ENCODE data around the gene SLC6A4. TPM values are rescaled to one million over a fixed set of nuclear protein-coding genes. Genes with fewer than 3 reads are reported as not detected.

SLC6A4 gene
- total RNA-seq (2014; rRNA removed; shearing (Covaris generic)) = not detected in 2 replicates
- polyA plus RNA-seq (2015; cell fraction: cytosol; rRNA removed) = not detected in 2 replicates
- polyA plus RNA-seq (2015; cell fraction: nucleus; rRNA removed) = 0.68 TPM in 1 of 2 replicates, not detected in the other

DNA sequence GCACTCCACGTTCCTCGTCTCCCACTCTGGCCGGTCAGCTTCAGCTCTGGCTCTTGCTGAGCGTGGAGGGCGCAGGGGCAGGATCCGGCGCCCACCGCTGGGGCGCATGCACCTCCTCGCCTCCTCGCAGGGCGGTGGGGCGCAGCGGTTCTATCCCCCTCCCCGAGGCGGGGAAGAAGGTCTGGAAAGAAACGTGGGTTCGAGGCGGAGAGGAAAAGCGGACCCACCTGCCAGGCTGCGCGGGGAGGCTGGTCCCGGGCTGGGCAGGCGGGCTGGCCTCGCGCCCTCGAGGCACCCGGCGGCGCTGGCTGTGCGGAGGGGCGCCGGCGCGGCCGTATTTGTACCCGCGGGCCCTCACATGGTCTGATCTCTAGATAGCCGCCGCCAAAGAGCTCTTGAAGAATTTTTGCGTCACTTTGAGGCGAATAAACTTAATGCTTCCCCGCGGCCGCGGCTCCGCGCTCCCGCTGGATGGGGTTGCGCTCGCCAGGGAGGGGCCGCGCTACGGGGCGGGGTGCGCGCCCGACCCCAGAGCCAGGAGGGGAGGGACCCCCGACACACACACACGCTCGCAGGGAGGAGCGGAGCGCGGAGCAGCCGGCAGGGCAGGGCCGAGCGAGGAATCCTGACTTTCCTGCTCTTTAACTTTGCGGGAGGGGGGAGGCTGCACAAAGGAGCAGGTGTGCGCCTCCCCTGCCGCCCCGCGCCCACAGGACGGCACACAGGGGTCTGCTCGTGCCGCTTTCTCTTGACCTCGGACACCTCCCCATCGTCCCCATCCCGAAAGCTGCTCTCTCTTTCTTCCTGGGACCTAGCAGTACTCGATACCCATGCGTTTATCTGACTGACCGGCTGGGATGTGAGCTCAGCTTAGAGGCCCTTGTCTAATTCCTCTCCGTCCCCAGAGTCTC is at the start of gene SLC6A4:
Gene SLC6A4, minus strand, starts transcription at position 312 of the 911 bp plus-strand sequence. CDS start 13,739 bp downstream, outside the sequence.
- DNase-seq (ENCODE audit: low read depth) = no peak

DNA sequence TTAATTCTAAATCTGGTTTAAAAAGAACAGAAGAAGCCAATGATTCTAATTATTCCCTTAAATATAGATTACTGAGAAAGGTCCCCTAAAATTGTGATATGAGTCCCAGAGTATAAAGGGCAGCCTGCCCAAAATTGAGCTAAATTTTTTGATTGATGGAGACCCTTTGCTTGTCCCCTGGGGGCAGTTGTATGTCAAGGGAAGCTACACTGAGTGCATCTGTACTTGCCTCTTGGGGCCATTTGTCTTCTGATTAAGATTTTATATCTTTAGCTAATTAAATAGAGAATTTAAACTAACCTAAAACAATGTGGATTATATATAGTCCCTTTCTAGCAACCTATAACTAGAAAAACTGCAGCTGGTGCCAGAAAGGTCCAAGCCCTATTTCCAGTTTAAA is 43.7 kb upstream of the SLC6A4 start:
- no peak for DNase-seq (ENCODE audit: low read depth)

- no peak for DNase-seq (ENCODE audit: low read depth)
Measured at GRCh38 chr17:30278032-30278431, 42.5 kb upstream of the SLC6A4 start.

DNA sequence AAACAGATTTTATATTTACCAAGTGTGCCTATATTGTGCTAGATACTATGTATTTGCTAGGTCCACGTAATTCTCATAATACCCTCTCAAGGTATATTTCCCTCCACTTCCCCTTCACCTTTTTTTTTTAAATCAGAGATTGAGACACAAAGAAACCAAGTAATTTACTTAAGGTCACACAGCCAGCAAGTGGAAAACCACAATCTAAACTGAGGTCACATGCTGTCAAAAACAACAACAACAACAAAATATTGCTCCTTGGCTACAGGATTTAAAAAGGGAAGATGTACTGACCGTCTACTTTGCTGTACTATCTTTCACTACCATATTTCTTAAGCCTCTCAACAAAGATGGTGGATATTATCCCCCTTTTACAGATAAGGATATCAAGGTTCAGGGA is 40.4 kb upstream of the SLC6A4 start:
- no peak for DNase-seq (ENCODE audit: low read depth)

GRCh38 chr17:30274887-30275286 is 39.4 kb upstream of the SLC6A4 start:
- DNase-seq (ENCODE audit: low read depth) = peak; percentile 11

DNA sequence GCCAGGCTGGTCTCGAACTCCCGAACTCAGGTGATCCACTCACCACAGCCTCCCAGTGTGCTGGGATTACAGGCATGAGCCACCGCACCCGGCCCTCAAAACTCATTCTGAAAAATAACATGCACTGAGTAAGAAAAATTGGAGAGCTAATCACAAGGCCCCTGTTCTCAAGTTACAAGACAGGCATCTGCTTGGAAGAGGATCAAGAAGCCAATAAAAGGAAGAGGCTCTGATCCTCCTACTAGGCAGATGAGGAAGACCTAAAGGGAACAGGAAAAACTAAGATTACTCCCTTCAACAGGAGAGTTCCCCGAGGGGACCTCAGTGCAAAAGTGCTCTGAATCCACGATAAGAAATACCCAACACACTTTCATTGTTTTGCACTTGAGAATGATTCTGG is 37.9 kb upstream of the SLC6A4 start:
- no peak for DNase-seq (ENCODE audit: low read depth)

DNA sequence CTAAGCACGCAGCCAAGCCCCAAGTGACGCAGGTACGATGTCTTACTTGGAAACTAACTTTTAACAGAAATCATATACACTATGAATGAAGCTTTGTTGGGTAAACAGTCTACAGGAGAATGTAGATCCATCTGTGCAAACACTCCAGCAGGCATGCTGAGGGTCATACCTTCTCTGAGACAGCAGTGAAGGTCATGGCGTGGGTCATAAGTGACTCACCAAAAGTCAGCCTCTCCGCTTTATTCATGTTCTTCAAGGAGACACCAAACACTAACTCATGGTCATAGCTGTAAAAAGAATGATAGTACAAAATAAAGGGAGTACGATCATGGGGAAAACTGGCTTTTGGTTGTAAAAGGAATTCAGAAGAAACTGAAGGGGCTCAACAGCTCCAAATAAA is 35.6 kb upstream of the SLC6A4 start:
- DNase-seq (ENCODE audit: low read depth) = peak; percentile 50

GRCh38 chr17:30267625-30268024 is 32.1 kb upstream of the SLC6A4 start:
- DNase-seq (ENCODE audit: low read depth) = no peak

DNA sequence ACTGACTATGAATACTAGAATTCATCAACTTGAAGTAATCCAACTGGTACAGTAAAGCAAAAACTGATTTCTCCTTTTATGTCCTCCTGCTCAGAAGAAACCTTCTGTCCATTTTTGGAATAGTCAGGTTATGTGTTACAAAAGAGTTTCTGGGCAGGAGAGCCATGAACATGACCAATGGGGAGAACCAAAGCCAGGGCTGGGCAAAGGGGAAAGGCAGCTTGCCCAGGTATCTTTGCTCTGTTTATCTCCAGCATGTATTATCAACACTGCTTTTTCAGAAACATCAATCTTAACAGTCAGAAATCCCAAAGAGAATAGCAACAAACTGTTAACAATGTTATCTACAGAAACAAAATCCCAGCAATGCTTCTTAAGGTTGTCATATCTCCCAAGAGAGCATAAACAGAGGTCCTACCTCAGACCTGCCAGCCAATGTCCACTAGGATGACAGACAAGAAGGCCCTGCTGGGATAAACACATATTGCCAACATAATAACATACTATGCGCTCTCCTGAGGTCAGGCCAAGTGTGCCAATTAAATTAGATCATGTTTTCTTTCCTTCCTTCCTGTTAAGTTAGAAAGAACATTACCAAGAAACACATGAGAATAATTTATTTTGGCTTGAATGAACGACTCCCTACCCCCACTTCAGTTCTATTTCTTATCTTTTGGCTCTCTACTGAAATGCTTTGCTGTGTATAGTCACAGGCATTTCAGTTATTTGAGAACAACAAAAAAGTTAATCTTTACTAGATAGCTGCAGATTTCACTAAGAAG is 28.2 kb upstream of the SLC6A4 start:
- DNase-seq (ENCODE audit: low read depth) = no peak

- no peak for DNase-seq (ENCODE audit: low read depth)
Measured at GRCh38 chr17:30256756-30257506, 21.4 kb upstream of the SLC6A4 start.

DNA sequence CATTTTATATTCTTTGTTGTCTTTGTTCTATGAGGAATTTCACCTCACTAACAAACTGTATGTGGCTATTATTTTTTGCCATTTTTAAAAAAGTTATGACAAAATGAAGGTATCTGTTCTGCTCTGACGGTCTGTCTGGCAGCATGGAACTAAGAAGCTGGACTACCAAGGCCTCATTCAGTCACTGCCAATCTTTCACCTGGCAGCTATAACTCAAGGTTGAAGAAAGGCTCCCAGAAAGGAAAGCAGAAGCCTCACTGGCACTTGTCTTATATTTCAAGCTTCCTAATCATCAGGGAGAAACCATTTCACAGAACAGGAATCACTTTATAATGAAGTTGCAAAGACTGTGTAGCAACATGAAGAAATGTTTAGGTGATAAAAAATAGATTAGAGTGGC is 18.7 kb upstream of the SLC6A4 start:
- no peak for DNase-seq (ENCODE audit: low read depth)

DNA sequence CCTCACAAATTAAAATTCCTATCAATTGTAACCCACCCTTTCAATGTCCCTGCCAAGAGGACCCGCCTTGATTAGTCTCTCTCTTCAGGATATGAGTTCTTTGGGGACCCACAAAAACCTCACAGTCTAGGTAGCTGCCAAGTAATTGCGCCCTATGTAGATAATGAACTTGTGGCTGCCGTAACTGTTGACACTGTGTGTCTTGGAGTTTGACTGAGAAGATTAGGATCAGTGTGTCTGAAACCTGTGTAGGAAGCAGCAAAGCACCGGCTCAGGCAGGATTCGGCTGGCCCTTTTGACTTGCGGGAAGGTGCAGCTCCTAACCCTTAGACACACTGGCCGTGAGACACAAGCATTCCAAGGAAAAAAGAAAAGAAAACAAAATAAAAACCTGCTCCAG is 17.8 kb upstream of the SLC6A4 start:
- DNase-seq (ENCODE audit: low read depth) = no peak

- no peak for DNase-seq (ENCODE audit: low read depth)
Measured at GRCh38 chr17:30251931-30252330, 16.4 kb upstream of the SLC6A4 start.

GRCh38 chr17:30249460-30249859 is 14.0 kb upstream of the SLC6A4 start:
- DNase-seq (ENCODE audit: low read depth) = no peak

DNA sequence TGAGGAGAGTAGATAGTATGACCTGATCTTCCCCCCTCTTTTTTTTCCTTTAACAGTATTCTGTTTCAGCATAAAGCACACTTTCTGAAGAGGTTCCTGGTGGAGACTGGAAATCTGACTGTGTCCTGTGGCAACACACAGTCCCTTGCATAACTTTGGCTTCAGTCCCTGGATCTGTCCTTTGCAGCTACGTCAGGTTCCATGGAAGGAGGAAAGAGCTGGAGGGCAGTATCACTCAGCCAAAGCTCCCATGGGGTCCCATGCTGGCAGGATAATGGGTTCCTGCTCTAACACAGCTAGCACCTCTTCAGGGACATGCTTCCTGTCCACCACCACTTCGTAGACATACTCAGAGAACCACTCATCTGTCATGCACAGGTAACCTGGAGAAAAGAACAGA is 13.3 kb upstream of the SLC6A4 start:
- no peak for DNase-seq (ENCODE audit: low read depth)

- no peak for DNase-seq (ENCODE audit: low read depth)
Measured at GRCh38 chr17:30246460-30246859, 11.0 kb upstream of the SLC6A4 start.

DNA sequence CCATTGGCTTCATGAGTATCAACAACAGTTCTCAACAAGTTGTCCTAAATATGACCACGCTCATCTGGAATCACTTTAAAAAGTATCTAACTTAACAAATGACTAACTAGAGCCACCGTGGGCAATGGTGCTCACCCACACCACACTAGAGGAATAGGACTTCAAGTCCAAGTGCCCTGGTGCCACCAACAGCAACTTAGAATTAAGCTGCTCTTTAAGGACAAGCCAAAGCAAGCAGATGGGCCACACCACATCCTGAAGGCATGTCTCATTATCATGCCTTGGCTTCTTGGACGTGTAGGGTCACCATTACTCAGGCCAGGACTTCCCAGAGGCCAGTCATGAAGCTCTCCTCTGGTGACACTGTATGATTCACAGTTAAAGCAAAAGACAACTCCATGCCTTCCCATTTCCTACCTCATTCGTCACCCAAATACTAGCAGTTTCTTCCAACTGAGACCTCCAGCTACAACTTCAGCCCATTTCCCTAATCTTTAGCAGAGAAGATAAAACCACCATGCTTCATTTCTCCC is 9.4 kb upstream of the SLC6A4 start:
- peak; percentile 87 for DNase-seq (ENCODE audit: low read depth)

GRCh38 chr17:30243568-30243967 is 8.1 kb upstream of the SLC6A4 start:
- no peak for DNase-seq (ENCODE audit: low read depth)

- DNase-seq (ENCODE audit: low read depth) = no peak
Measured at GRCh38 chr17:30243002-30243401, 7.5 kb upstream of the SLC6A4 start.

- DNase-seq (ENCODE audit: low read depth) = no peak
Measured at GRCh38 chr17:30241051-30241450, 5.6 kb upstream of the SLC6A4 start.

DNA sequence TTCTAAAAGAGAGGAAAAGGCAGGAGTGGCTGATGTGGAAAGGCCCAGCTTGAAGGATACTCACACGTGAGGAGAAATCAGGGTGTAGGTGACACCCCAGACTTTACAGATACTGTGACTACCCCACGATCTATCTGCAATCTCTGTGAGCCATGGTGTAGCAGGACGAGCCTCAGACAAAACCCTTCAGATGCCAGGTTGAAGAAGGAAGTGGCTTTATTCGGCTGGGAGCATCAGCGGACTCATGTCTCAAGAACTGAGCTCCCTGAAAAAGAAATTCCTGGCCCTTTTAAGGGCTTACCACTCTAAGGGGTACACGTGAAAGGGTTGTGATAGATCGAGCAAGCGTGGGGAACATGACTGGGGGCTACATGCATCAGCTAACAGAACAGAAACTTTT is 4.7 kb upstream of the SLC6A4 start:
- no peak for DNase-seq (ENCODE audit: low read depth)
